HEK293 (cell line): Measurements from ENCODE around the gene FSD2.

Experiments used
- ELK4 ChIP-seq: IDR thresholded peaks from 2 replicates; pipeline ENCODE4 v1.6.1; 2011; ENCODE audit warnings: mild to moderate bottlenecking, low read depth, low read length, borderline replicate concordance
- FEZF1 ChIP-seq: fragments of 450-650 bp; formaldehyde crosslinking; IDR thresholded peaks from 2 replicates; pipeline ENCODE4 v1.5.1; 2016; ENCODE audit warnings: missing biosample characterization, missing genetic modification characterization
- GFI1B ChIP-seq: fragments of 450-650 bp; formaldehyde crosslinking; IDR thresholded peaks from 2 replicates; pipeline ENCODE4 v1.5.1; 2016; ENCODE audit warnings: missing biosample characterization, missing genetic modification characterization
- HOXA7 ChIP-seq: sonication (generic); formaldehyde crosslinking; IDR thresholded peaks from 2 replicates; pipeline ENCODE4 v1.8.1; 2022; ENCODE audit warnings: missing genetic modification reagents, borderline replicate concordance
- HOXC10 ChIP-seq: sonication (generic); formaldehyde crosslinking; IDR thresholded peaks from 2 replicates; pipeline ENCODE4 v1.8.1; 2023; ENCODE audit warnings: mild to moderate bottlenecking, missing genetic modification reagents
- SALL2 ChIP-seq: fragments of 450-650 bp; formaldehyde crosslinking; IDR thresholded peaks from 2 replicates; pipeline ENCODE4 v1.5.0; 2017; ENCODE audit warnings: missing biosample characterization, mild to moderate bottlenecking, missing genetic modification characterization, borderline replicate concordance
- SCRT1 ChIP-seq: fragments of 450-650 bp; formaldehyde crosslinking; IDR thresholded peaks from 2 replicates; pipeline ENCODE4 v1.5.1; 2016; ENCODE audit warnings: missing biosample characterization, missing genetic modification characterization, borderline replicate concordance
- SCRT2 ChIP-seq: fragments of 450-650 bp; formaldehyde crosslinking; IDR thresholded peaks from 2 replicates; pipeline ENCODE4 v1.5.1; 2016; ENCODE audit warnings: missing biosample characterization, missing genetic modification characterization
- WT1 ChIP-seq: fragments of 450-650 bp; formaldehyde crosslinking; IDR thresholded peaks from 2 replicates; pipeline ENCODE4 v1.5.1; 2016; ENCODE audit warnings: missing biosample characterization, missing genetic modification characterization
- ZBTB20 ChIP-seq: fragments of 450-650 bp; formaldehyde crosslinking; IDR thresholded peaks from 2 replicates; pipeline ENCODE4 v1.5.1; 2016; ENCODE audit warnings: missing biosample characterization, missing genetic modification characterization
- ZBTB49 ChIP-seq: fragments of 450-650 bp; formaldehyde crosslinking; IDR thresholded peaks from 2 replicates; pipeline ENCODE4 v1.5.1; 2016; ENCODE audit warnings: missing biosample characterization, missing genetic modification characterization, low read depth
- ZFHX2 ChIP-seq: fragments of 450-650 bp; formaldehyde crosslinking; conservative IDR thresholded peaks from 2 replicates; pipeline ENCODE4 v1.5.1; 2016; ENCODE audit warnings: missing biosample characterization, missing genetic modification characterization
- ZNF132 ChIP-seq: fragments of 450-650 bp; formaldehyde crosslinking; IDR thresholded peaks from 2 replicates; pipeline ENCODE4 v1.5.1; 2017; ENCODE audit warnings: missing biosample characterization, missing genetic modification characterization, borderline replicate concordance
- ZNF16 ChIP-seq: fragments of 450-650 bp; formaldehyde crosslinking; IDR thresholded peaks from 2 replicates; pipeline ENCODE4 v1.5.1; 2016; ENCODE audit warnings: low read depth, missing biosample characterization, missing genetic modification characterization
- ZNF174 ChIP-seq: fragments of 450-650 bp; formaldehyde crosslinking; IDR thresholded peaks from 2 replicates; pipeline ENCODE4 v1.5.0; 2017; ENCODE audit warnings: missing biosample characterization, mild to moderate bottlenecking, missing genetic modification characterization
- ZNF18 ChIP-seq: fragments of 450-650 bp; formaldehyde crosslinking; IDR thresholded peaks from 2 replicates; pipeline ENCODE4 v1.5.1; 2016; ENCODE audit warnings: missing biosample characterization, missing genetic modification characterization
- ZNF19 ChIP-seq: fragments of 450-650 bp; formaldehyde crosslinking; IDR thresholded peaks from 2 replicates; pipeline ENCODE4; 2016; ENCODE audit warnings: missing biosample characterization, missing genetic modification characterization, low read depth
- ZNF221 ChIP-seq: fragments of 450-650 bp; formaldehyde crosslinking; IDR thresholded peaks from 2 replicates; pipeline ENCODE4 v1.5.1; 2017; ENCODE audit warnings: missing biosample characterization, missing genetic modification characterization, borderline replicate concordance
- ZNF24 ChIP-seq: fragments of 450-650 bp; formaldehyde crosslinking; IDR thresholded peaks from 2 replicates; pipeline ENCODE4 v1.5.1; 2016; ENCODE audit warnings: missing biosample characterization, missing genetic modification characterization
- ZNF248 ChIP-seq: fragments of 450-650 bp; formaldehyde crosslinking; IDR thresholded peaks from 2 replicates; pipeline ENCODE4 v1.5.1; 2017; ENCODE audit warnings: missing biosample characterization, missing genetic modification characterization
- ZNF302 ChIP-seq: fragments of 450-650 bp; formaldehyde crosslinking; IDR thresholded peaks from 2 replicates; pipeline ENCODE4 v1.5.1; 2016; ENCODE audit warnings: missing biosample characterization, missing genetic modification characterization, low read depth
- ZNF335 ChIP-seq: fragments of 450-650 bp; formaldehyde crosslinking; conservative IDR thresholded peaks from 2 replicates; pipeline ENCODE4 v1.5.1; 2016; ENCODE audit warnings: missing biosample characterization, missing genetic modification characterization
- ZNF366 ChIP-seq: fragments of 450-650 bp; formaldehyde crosslinking; conservative IDR thresholded peaks from 2 replicates; pipeline ENCODE4 v1.5.1; 2016; ENCODE audit warnings: missing biosample characterization, missing genetic modification characterization
- ZNF449 ChIP-seq: fragments of 450-650 bp; formaldehyde crosslinking; IDR thresholded peaks from 2 replicates; pipeline ENCODE4 v1.5.1; 2017; ENCODE audit warnings: missing biosample characterization, mild to moderate bottlenecking, missing genetic modification characterization, moderate library complexity
- ZNF514 ChIP-seq: fragments of 450-650 bp; formaldehyde crosslinking; IDR thresholded peaks from 2 replicates; pipeline ENCODE4 v1.5.1; 2016; ENCODE audit warnings: missing biosample characterization, missing genetic modification characterization
- ZNF621 ChIP-seq: fragments of 450-650 bp; formaldehyde crosslinking; IDR thresholded peaks from 2 replicates; pipeline ENCODE4 v1.5.1; 2017; ENCODE audit warnings: missing biosample characterization, missing genetic modification characterization
- ZNF645 ChIP-seq: fragments of 450-650 bp; formaldehyde crosslinking; IDR thresholded peaks from 2 replicates; pipeline ENCODE4; 2016; ENCODE audit warnings: missing biosample characterization, missing genetic modification characterization
- ZNF692 ChIP-seq: fragments of 450-650 bp; formaldehyde crosslinking; IDR thresholded peaks from 2 replicates; pipeline ENCODE4 v1.5.1; 2016; ENCODE audit warnings: missing biosample characterization, missing genetic modification characterization
- ZNF777 ChIP-seq: fragments of 450-650 bp; formaldehyde crosslinking; IDR thresholded peaks from 2 replicates; pipeline ENCODE4 v1.5.1; 2017; ENCODE audit warnings: missing biosample characterization, missing genetic modification characterization, borderline replicate concordance
- ZNF830 ChIP-seq: fragments of 450-650 bp; IDR thresholded peaks from 2 replicates; pipeline ENCODE4 v1.5.0; 2018; ENCODE audit warnings: missing biosample characterization, missing genetic modification characterization, low read depth, mild to moderate bottlenecking, moderate library complexity
- ZSCAN5A ChIP-seq: fragments of 450-650 bp; formaldehyde crosslinking; IDR thresholded peaks from 2 replicates; pipeline ENCODE4 v1.5.1; 2016; ENCODE audit warnings: missing biosample characterization, missing genetic modification characterization

The FSD2 gene

GRCh38 chr15:82805994-82806406 lies at the start of gene FSD2 (continued):
- no peak for TF ChIP-seq ZNF18
- TF ChIP-seq ZBTB49 (tag by site-specific recombination), result no peak
- TF ChIP-seq ZNF777 (tag by site-specific recombination), result no peak
- no peak for TF ChIP-seq SALL2 (tag by site-specific recombination)
- no peak for TF ChIP-seq ZNF645
- no peak for TF ChIP-seq ZNF366
- peak; percentile 96 for TF ChIP-seq SCRT2 (tag by site-specific recombination)
- 0 out of 2 replicates have a peak, but pooled peaks have one; percentile 46 for TF ChIP-seq ZNF24 (tag by site-specific recombination)
- TF ChIP-seq ZNF16, result no peak
- no peak for TF ChIP-seq ZNF174
- no peak for TF ChIP-seq ZNF132 (tag by site-specific recombination)
- TF ChIP-seq ZNF335 (tag by site-specific recombination), result 0 out of 2 replicates have a peak, but pooled peaks have one; percentile 16
- no peak for TF ChIP-seq ELK4
- no peak for TF ChIP-seq ZNF302 (tag by site-specific recombination)
- TF ChIP-seq ZNF248 (tag by site-specific recombination), result no peak
- TF ChIP-seq ZFHX2 (tag by site-specific recombination), result no peak
- no peak for TF ChIP-seq HOXA7 (CRISPR knock-in tag)
- no peak for TF ChIP-seq ZNF221 (tag by site-specific recombination)
- TF ChIP-seq HOXC10 (CRISPR knock-in tag), result no peak
- TF ChIP-seq ZNF19 (tag by site-specific recombination), result no peak
- TF ChIP-seq ZBTB20 (tag by site-specific recombination), result no peak
- TF ChIP-seq ZSCAN5A (tag by site-specific recombination), result no peak
- 0 out of 2 replicates have a peak, but pooled peaks have one; percentile 14 for TF ChIP-seq FEZF1 (tag by site-specific recombination)
- no peak for TF ChIP-seq ZNF621 (tag by site-specific recombination)
- TF ChIP-seq ZNF830, result no peak
- no peak for TF ChIP-seq GFI1B (tag by site-specific recombination)
- no peak for TF ChIP-seq WT1 (tag by site-specific recombination)
- TF ChIP-seq ZNF514, result no peak
- peak; percentile 44; the same call in 1 of the 2 replicates for TF ChIP-seq ZNF449 (tag by site-specific recombination)
- TF ChIP-seq ZNF692, result no peak
- peak; percentile 81; the same call in 1 of the 2 replicates for TF ChIP-seq SCRT1 (tag by site-specific recombination)
